K562 treated with DMSO at 1 percent for 24 hours (cell line): ENCODE measurements around the gene GGCX. TPM values are rescaled to one million over a fixed set of nuclear protein-coding genes. Genes with fewer than 3 reads are reported as not detected.

Source experiments
- total RNA-seq: library from RNA; unstranded; fragments of 300-600 nt; gene quantifications from 2 replicates; pipeline ENCODE4 v1.2.3, GENCODE V29; 2022; ENCODE audit warnings: low read depth; ENCODE audit not compliant: insufficient read depth

GGCX gene
- 27.4 and 29.3 TPM in 2 replicates for total RNA-seq

GRCh38 chr2:85561280-85562212 lies at the start of gene GGCX:
Gene GGCX (minus strand): TSS chr2:85561493. CDS start chr2:85561428, 65 bp downstream.

GRCh38 chr2:85602476-85603234 lies 41.4 kb upstream of the GGCX start, which contains the start of gene TMEM150A:
Gene TMEM150A (minus strand): TSS chr2:85602698. CDS start chr2:85601948, 750 bp downstream.

DNA sequence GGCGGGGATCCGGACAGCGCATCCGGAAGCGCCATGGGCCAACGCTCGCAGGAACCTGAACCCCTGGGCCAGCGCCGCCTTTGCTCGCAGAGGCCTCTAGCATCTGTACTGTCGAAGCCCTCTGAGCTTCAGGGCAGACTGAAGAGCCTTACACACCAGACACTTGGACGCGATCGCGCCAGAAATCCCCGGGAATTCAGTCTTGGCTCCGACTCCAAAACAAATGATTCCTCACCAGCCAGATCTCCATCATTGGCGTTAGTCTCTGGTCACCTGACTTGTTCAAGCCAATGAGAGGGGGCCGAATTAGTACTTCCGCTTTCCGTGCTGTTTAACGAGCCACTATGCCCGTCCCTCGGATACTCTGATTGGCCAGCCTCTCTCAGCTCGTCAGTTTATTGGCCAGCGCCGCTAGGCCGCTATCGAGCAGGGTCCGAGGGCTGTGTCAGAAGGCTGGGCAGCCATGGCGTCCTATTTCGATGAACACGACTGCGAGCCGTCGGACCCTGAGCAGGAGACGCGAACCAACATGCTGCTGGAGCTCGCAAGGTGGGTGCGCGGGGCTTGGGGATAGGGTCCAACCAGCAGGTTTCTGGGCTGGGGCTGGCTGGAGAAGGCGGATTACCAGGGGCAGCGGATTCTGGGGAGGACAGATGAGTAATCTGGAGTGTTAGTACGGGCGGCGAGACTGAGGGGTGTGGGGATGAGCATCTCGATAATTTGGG lies 34.2 kb upstream of the GGCX start, which contains the start of gene RNF181:
RNF181 (plus strand) TSS at position 445 of the 725 bp plus-strand sequence; CDS start at position 464, 19 bp downstream.

DNA sequence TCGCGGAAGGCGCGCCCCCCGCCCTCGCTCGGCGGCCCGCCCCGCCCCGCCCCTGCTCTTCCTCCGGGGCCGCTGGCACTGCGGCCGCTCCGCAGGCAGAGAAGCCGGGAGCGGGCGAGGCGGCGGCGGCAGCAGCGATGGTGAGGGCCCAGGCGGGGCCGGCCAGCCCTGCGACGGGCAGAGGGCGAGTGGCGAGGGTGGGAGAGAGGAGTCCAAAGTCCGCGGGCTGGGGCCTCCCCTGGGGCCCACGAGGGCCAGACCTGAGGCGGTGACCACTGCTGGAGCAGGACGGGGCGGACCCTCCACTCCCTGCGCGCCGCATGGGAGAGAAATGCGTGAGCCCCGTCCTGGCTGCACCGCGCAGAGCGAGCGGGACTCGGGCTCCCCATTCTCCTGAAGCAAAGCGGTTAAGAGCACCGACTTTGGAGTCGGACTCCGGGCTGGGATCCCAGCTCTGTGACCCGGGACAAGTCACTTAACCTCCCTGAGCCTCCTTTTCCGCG lies 23.1 kb upstream of the GGCX start, which contains the start of gene VAMP5:
VAMP5 (plus strand) TSS at position 78 of the 503 bp plus-strand sequence; CDS start at position 138, 60 bp downstream.

GRCh38 chr2:85577386-85578242 lies 16.3 kb upstream of the GGCX start, which contains the start of gene VAMP8:
Gene VAMP8 (plus strand): TSS chr2:85577586. CDS start chr2:85577647, 61 bp downstream.

DNA sequence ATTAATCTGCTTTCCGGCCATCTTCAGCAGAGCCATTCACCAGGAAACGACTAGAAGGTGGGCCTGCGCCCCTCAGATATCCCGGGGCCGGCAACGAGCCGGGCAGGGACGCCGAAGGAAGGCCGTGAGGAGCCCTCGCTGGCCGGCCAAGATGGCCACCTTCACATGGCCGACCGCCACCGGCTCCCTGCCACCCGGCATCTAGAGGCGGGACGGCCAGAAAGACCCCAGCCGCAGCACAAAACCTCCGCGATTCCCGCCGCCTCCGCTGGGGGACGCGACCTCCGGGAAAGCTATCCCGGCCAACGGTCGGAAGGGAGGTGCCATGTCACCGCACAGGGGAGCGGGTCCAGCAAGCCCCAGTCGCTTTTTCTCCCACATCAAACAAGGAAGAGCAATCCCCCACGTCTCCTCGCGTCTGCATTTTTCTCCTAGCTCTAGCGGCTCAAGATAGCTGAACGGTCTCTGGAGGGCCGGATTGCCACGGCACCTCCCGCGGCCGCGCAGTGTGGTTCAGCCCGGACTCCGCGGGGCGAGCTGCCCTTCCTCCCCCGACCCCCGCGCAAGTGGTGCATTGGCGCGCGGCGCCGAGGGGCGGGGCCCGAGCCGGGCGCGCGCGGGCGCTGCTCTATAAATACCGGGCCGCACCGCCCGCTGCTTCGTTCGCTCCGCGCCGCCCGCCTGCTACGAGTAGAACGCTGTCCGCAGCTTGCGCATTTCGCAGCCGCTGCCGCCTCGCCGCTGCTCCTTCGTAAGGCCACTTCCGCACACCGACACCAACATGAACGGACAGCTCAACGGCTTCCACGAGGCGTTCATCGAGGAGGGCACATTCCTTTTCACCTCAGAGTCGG lies 22.6 kb downstream of the GGCX start, which contains the start of gene MAT2A:
MAT2A (plus strand) TSS at position 662 of the 854 bp plus-strand sequence; CDS start at position 782, 120 bp downstream.

Other genes with a start within 250 kb of the GGCX start
- 46.0 and 47.5 TPM in 2 replicates for gene TGOLN2, start 233.5 kb downstream of the GGCX start, total RNA-seq
- gene RETSAT, start 207.0 kb downstream of the GGCX start, total RNA-seq = 37.9 and 40.4 TPM in 2 replicates
- 20.5 and 24.0 TPM in 2 replicates for gene ELMOD3, start 206.7 kb downstream of the GGCX start, total RNA-seq
- 125 and 132 TPM in 2 replicates for gene CAPG, start 151.1 kb downstream of the GGCX start, total RNA-seq
- 0.76 TPM in 1 of 2 replicates, not detected in the other for gene SH2D6, start 142.8 kb downstream of the GGCX start, total RNA-seq
- gene MAT2A, start 22.3 kb downstream of the GGCX start, total RNA-seq = 115 and 128 TPM in 2 replicates
- 164 and 167 TPM in 2 replicates for gene VAMP8, start 16.1 kb upstream of the GGCX start, total RNA-seq
- gene VAMP5, start 22.9 kb upstream of the GGCX start, total RNA-seq = 2.6 and 5.3 TPM in 2 replicates
- 272 and 273 TPM in 2 replicates for gene RNF181, start 34.3 kb upstream of the GGCX start, total RNA-seq
- 23.7 and 25.1 TPM in 2 replicates for gene TMEM150A, start 41.2 kb upstream of the GGCX start, total RNA-seq
- 42.4 and 47.8 TPM in 2 replicates for gene C2orf68, start 50.6 kb upstream of the GGCX start, total RNA-seq
- 87.7 and 99.2 TPM in 2 replicates for gene USP39, start 54.7 kb upstream of the GGCX start, total RNA-seq
- not detected in 2 replicates for gene SFTPB, start 106.7 kb upstream of the GGCX start, total RNA-seq
- gene GNLY, start 132.9 kb upstream of the GGCX start, total RNA-seq = not detected in 2 replicates
- gene ATOH8, start 192.5 kb upstream of the GGCX start, total RNA-seq = 0.51 TPM in 1 of 2 replicates, not detected in the other